Activated T-cell treated with anti-CD3 and anti-CD28 coated beads, Interleukin-2, amount 50 U/mL, for 1 hour (primary cell): ENCODE measurements around the gene MCCC1.

Experiments
- DNase-seq: peaks from one replicate; pipeline ENCODE4 v3.0.0-alpha.2; 2020

The MCCC1 gene

GRCh38 chr3:182979674-182980191 is 119.6 kb downstream of the MCCC1 start:
- DNase-seq, result no peak

GRCh38 chr3:182979103-182979673 is 120.1 kb downstream of the MCCC1 start:
- no peak for DNase-seq

GRCh38 chr3:182978387-182978786 is 120.9 kb downstream of the MCCC1 start:
- no peak for DNase-seq

- no peak for DNase-seq
Measured at GRCh38 chr3:182973047-182973446, 126.2 kb downstream of the MCCC1 start.

GRCh38 chr3:182972387-182972786 is 126.9 kb downstream of the MCCC1 start:
- no peak for DNase-seq

GRCh38 chr3:182971637-182972036 is 127.7 kb downstream of the MCCC1 start:
- no peak for DNase-seq

GRCh38 chr3:182970811-182971418 is 128.4 kb downstream of the MCCC1 start:
- DNase-seq, result no peak

GRCh38 chr3:182969853-182970252 is 129.4 kb downstream of the MCCC1 start:
- no peak for DNase-seq

- no peak for DNase-seq
Measured at GRCh38 chr3:182969277-182969676, 130.0 kb downstream of the MCCC1 start.

GRCh38 chr3:182967218-182968204 is 131.8 kb downstream of the MCCC1 start:
- DNase-seq, result no peak

- no peak for DNase-seq
Measured at GRCh38 chr3:182965861-182966366, 133.4 kb downstream of the MCCC1 start.
